Lower leg skin (tissue), 4 donors: ENCODE measurements around the gene MAD2L1. TPM values are rescaled to one million over a fixed set of nuclear protein-coding genes. Genes with fewer than 3 reads are reported as not detected.

ENCODE experiments used
- DNase-seq, 2 donors: peaks; one replicate each; pipeline ENCODE4 v3.0.0-alpha.2; 2019; ENCODE audit warnings: low spot score in 2 of 2
- H3K4me3 ChIP-seq: fragments of 200-600 bp; sonication (generic); 2 replicates; pipeline ENCODE4 v1.5.1; 2017; ENCODE audit warnings: mild to moderate bottlenecking, low read depth; ENCODE audit not compliant: poor library complexity, severe bottlenecking
- CTCF ChIP-seq, 3 donors: fragments of 450-650 bp; IDR thresholded peaks; one replicate each; pipeline ENCODE4 v1.5.1; 2016; ENCODE audit warnings: antibody characterized with exemption in 3 of 3, mild to moderate bottlenecking in 3 of 3, moderate library complexity in 2 of 3
- POLR2A ChIP-seq, 2 donors: fragments of 450-650 bp; IDR thresholded peaks; one replicate each; pipeline ENCODE4 v1.6.1; 2016 to 2017; ENCODE audit warnings: antibody characterized with exemption in 2 of 2, mild to moderate bottlenecking in 1 of 2, moderate library complexity in 1 of 2
- WGBS, 2 donors: methylation state at CpG; one replicate each; pipeline ENCODE4 v1.1.5; 2018; 5-methylcytosine and 5-hydroxymethylcytosine counted together
- intact Hi-C: fragments of 100-400 bp; cut with DNase I; formaldehyde crosslinking; loops from one replicate; pipeline ENCODE4 v1.15.0; 2023; ENCODE audit warnings: low total_unique reads
- total RNA-seq, 4 donors: library from RNA; depleted of rRNA; stranded (reverse); fragments of >200 nt; gene quantifications; one replicate each; pipeline ENCODE4 v1.1.0, GENCODE V29; 2016

Gene MAD2L1
- total RNA-seq, 4 donors from 2014 or later = 1.6 to 10.1 (median 1.8) TPM

DNA sequence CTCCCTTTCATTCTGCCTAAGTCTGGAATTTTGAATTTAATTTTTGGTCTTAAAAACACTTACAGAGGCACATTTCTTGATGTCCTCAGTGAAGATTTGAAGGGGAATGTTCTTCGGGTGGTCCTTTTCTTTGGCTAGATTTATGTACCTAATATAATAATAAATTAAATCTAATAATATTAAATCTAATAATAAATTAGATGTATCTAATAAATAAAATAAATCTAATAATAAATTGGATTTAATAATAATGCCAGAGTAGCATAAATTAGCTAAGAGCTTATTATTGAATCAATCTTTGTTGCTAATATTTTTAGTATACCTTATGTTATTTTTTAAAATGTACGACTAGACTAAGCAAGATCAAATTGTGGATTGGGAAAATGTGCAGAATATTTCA, 39.8 kb downstream of the MAD2L1 start:
- DNase-seq = no peak
- intact Hi-C loops = loop anchor here (10.0 kb wide), 1 partner anchor 1282 kb away; no protein-coding TSS in a partner anchor
- TF ChIP-seq POLR2A (IDR thresholded peaks at IDR 0.05) = no peak
- no peak for TF ChIP-seq CTCF (IDR thresholded peaks at IDR 0.05)
- 70 to 98% methylated on average over 2 of the region's 2 CpGs for WGBS, 2 donors
- H3K4me3 ChIP-seq = no peak overlapping the region

DNA sequence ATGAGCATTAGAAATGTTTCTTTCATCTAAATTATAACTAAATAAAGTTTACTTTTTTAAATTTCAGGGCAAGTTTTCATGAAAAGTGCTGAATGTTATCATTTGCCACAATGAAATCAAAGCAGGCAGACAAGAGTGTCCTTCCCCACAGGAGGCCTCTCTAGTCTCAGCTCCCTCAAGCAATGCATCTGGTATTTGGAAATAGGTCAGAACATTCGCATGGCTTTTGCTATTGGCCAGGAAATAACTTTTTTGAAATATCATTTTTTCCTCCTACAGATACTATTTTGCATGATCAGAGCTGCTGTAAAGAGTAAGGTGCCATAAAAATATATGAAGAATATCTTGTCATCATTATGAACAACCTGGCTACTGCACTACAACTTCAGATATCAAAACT, 41.1 kb downstream of the MAD2L1 start:
- WGBS, 2 donors = 20 to 26% methylated on average over 1 of the region's 1 CpG
- no peak for DNase-seq
- TF ChIP-seq CTCF (IDR thresholded peaks at IDR 0.05) (no peak), POLR2A (IDR thresholded peaks at IDR 0.05) (no peak)
- intact Hi-C loops = loop anchor here (10.0 kb wide), 1 partner anchor 1281 kb away; no protein-coding TSS in a partner anchor
- no peak overlapping the region for H3K4me3 ChIP-seq

- WGBS, 2 donors = 76 to 91% methylated on average over 1 of the region's 1 CpG
- intact Hi-C loops = no loop called here
- no peak overlapping the region for H3K4me3 ChIP-seq
- TF ChIP-seq POLR2A (IDR thresholded peaks at IDR 0.05) = no peak
- no peak for TF ChIP-seq CTCF (IDR thresholded peaks at IDR 0.05)
- DNase-seq = no peak
Observed at GRCh38 chr4:120018786-120019185, 47.9 kb downstream of the MAD2L1 start.

DNA sequence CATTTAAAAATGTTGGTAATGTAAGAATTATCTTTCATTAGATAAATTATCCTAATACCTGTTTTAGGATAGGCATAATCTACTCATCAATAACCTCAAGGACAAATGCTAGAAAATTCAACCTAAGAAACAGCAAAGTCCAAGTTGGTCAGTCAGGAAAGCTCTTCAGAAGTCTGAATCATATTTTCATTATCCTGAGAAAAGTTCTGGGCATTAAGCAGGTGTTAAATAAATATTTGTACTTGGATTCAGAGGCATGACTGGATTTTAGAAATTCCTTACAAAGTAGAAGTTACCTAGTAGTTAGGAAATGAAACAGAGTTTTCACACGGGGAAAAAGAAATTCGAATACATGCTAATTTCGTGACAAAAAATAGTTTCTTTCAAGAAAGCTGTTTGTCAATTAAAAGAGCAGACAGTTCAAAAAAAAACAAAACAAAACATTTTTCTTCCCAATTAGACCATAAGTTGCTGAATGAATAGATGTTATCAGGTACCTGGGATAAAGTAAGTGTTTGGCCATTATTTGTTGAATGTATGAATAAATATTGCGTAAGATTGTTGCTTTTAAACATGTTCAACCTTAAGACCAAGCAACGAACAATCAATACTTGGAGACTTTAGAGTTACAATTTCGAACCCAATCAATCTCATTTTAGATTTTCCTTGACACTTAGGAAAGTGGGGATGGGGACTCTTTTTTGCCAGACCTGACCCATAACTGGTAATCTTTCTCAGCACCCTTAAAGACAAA, 48.5 kb downstream of the MAD2L1 start:
- no peak for TF ChIP-seq CTCF (IDR thresholded peaks at IDR 0.05)
- no peak for TF ChIP-seq POLR2A (IDR thresholded peaks at IDR 0.05)
- no peak for DNase-seq
- 88 to 92% methylated on average over 6 of the region's 6 CpGs for WGBS, 2 donors
- intact Hi-C loops = no loop called here
- no peak overlapping the region for H3K4me3 ChIP-seq

GRCh38 chr4:120011725-120012124, 54.9 kb downstream of the MAD2L1 start:
- no peak for TF ChIP-seq CTCF (IDR thresholded peaks at IDR 0.05)
- TF ChIP-seq POLR2A (IDR thresholded peaks at IDR 0.05) = no peak
- intact Hi-C loops = no loop called here
- no peak overlapping the region for H3K4me3 ChIP-seq
- WGBS, 2 donors = 46 to 77% methylated on average over 2 of the region's 2 CpGs
- DNase-seq = no peak

DNA sequence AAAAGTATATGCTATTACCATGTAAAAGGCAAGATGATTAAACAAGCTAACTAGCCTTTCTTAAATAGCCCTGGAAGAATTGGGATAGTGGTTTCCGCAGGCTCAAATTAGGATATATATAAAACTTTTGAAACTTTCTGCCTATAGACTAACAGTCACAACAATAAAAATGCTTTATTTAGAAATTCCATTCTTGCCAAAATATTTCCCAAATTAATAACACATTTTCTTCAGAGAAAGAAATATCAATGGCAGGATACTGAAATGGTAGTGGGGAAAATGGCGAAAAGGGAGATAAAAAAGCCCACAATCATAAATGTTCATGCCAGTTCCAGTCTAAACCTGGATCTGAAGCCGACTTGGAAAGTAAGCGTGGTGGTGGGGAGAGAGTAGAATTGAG, 56.0 kb downstream of the MAD2L1 start:
- WGBS, 2 donors = 68 to 76% methylated on average over 4 of the region's 4 CpGs
- TF ChIP-seq CTCF (IDR thresholded peaks at IDR 0.05) = no peak
- no peak for TF ChIP-seq POLR2A (IDR thresholded peaks at IDR 0.05)
- no peak for DNase-seq
- no peak overlapping the region for H3K4me3 ChIP-seq
- intact Hi-C loops = no loop called here
